ENCODE results near the gene PDE4D.

The PDE4D gene

DNA sequence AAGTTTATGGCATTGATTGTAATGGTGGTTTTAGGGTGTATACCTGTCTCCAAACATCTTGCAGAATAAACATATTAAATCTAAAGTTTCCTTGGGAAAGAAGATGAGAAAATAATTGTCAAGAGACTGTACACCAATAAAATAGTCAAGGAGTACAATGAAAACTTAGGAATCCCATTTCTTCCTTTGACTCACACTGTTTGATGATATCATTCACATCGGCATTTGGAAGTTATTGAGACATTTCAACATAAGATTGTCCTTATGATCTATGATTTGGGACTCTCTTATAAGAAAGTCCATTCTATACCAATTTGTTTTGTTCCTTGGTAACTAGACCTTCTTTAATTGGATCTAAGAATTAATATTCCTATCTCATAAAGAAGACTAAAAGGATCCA is 828.0 kb downstream of the PDE4D start:
- Histone ChIP-seq H3K27me3 (replicated peaks; ENCODE audit: insufficient read depth, low read length) (no peaks in the 10 kb centered on the region), H3K9me3 (replicated peaks; ENCODE audit: insufficient read depth, low read length) (no peaks in the 10 kb centered on the region), H3K4me1 (ENCODE audit: low read length) (no peaks in the 10 kb centered on the region), H3F3A (ENCODE audit: insufficient read depth, low read length) (no peaks in the 10 kb centered on the region), H3K9ac (ENCODE audit: low read length) (no peak overlapping the region), H3K79me2 (ENCODE audit: low read length) (no peaks in the 10 kb centered on the region), H3K27ac (ENCODE audit: low read length) (no peak overlapping the region), H3K9me2 (replicated peaks; ENCODE audit: insufficient read depth, low read length) (no peaks in the 10 kb centered on the region), H3K4me3 (ENCODE audit: low read length) (no peak overlapping the region), H4K20me1 (ENCODE audit: insufficient read depth, low read length) (no peaks in the 10 kb centered on the region), H2AFZ (ENCODE audit: low read length) (no peak overlapping the region), H3K36me3 (replicated peaks; ENCODE audit: insufficient read depth, low read length) (no peaks in the 10 kb centered on the region), H3K4me2 (ENCODE audit: low read depth, low read length) (no peak overlapping the region)
- no peak for TF ChIP-seq EZH2phosphoT487 (IDR thresholded peaks at IDR 0.05; ENCODE audit: low read length)
- no peak for TF ChIP-seq EZH2 (optimal IDR thresholded peaks at IDR 0.05; ENCODE audit: low read depth, low read length)
- TF ChIP-seq, protein P1, sequence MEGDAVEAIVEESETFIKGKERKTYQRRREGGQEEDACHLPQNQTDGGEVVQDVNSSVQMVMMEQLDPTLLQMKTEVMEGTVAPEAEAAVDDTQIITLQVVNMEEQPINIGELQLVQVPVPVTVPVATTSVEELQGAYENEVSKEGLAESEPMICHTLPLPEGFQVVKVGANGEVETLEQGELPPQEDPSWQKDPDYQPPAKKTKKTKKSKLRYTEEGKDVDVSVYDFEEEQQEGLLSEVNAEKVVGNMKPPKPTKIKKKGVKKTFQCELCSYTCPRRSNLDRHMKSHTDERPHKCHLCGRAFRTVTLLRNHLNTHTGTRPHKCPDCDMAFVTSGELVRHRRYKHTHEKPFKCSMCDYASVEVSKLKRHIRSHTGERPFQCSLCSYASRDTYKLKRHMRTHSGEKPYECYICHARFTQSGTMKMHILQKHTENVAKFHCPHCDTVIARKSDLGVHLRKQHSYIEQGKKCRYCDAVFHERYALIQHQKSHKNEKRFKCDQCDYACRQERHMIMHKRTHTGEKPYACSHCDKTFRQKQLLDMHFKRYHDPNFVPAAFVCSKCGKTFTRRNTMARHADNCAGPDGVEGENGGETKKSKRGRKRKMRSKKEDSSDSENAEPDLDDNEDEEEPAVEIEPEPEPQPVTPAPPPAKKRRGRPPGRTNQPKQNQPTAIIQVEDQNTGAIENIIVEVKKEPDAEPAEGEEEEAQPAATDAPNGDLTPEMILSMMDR (IDR thresholded peaks at IDR 0.05; ENCODE audit: low read length) = no peak
- no peak for DNase-seq

DNA sequence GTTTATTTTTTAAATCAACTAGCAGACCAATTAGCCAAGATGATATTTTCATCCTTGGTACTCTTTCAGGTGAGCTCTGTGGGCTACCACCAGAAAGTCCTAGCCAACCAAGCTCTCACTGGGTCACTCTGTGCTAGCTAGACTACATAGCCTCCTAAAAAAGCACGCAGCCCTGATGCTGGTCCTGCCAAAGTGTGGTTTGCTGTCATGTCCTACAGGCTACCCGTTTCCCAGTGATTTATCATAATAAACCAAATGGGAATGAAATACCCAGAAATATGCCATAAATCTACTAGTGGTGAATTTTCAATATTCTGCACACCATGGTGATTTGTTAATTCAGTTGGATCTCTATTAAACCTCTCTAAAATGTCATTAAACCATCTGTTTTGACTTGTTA is 829.2 kb downstream of the PDE4D start:
- no peak overlapping the region for H3K9ac ChIP-seq (ENCODE audit: low read length)
- DNase-seq = no peak
- H3K36me3 ChIP-seq (replicated peaks; ENCODE audit: insufficient read depth, low read length) = no peaks in the 10 kb centered on the region
- no peak overlapping the region for H3K4me3 ChIP-seq (ENCODE audit: low read length)
- H4K20me1 ChIP-seq (ENCODE audit: insufficient read depth, low read length) = no peaks in the 10 kb centered on the region
- no peaks in the 10 kb centered on the region for H3K9me3 ChIP-seq (replicated peaks; ENCODE audit: insufficient read depth, low read length)
- TF ChIP-seq, protein P1 (IDR thresholded peaks at IDR 0.05; ENCODE audit: low read length) = no peak
- TF ChIP-seq EZH2phosphoT487 (IDR thresholded peaks at IDR 0.05; ENCODE audit: low read length) (no peak), EZH2 (optimal IDR thresholded peaks at IDR 0.05; ENCODE audit: low read depth, low read length) (no peak)
- H3K27me3 ChIP-seq (replicated peaks; ENCODE audit: insufficient read depth, low read length) = no peaks in the 10 kb centered on the region
- no peaks in the 10 kb centered on the region for H3F3A ChIP-seq (ENCODE audit: insufficient read depth, low read length)
- H3K79me2 ChIP-seq (ENCODE audit: low read length) = no peaks in the 10 kb centered on the region
- no peak overlapping the region for H3K27ac ChIP-seq (ENCODE audit: low read length)
- H3K9me2 ChIP-seq (replicated peaks; ENCODE audit: insufficient read depth, low read length) = no peaks in the 10 kb centered on the region
- H3K4me2 ChIP-seq (ENCODE audit: low read depth, low read length) = no peak overlapping the region
- H3K4me1 ChIP-seq (ENCODE audit: low read length) = no peaks in the 10 kb centered on the region
- H2AFZ ChIP-seq (ENCODE audit: low read length) = no peak overlapping the region

- H3K27me3 ChIP-seq (replicated peaks; ENCODE audit: insufficient read depth, low read length) = no peaks in the 10 kb centered on the region
- H3K9ac ChIP-seq (ENCODE audit: low read length) = no peak overlapping the region
- no peak overlapping the region for H3K4me3 ChIP-seq (ENCODE audit: low read length)
- H2AFZ ChIP-seq (ENCODE audit: low read length) = no peak overlapping the region
- no peak overlapping the region for H3K27ac ChIP-seq (ENCODE audit: low read length)
- no peaks in the 10 kb centered on the region for H3K79me2 ChIP-seq (ENCODE audit: low read length)
- no peak overlapping the region for H3K4me2 ChIP-seq (ENCODE audit: low read depth, low read length)
- H3K9me3 ChIP-seq (replicated peaks; ENCODE audit: insufficient read depth, low read length) = no peaks in the 10 kb centered on the region
- no peaks in the 10 kb centered on the region for H4K20me1 ChIP-seq (ENCODE audit: insufficient read depth, low read length)
- H3K4me1 ChIP-seq (ENCODE audit: low read length) = no peaks in the 10 kb centered on the region
- no peaks in the 10 kb centered on the region for H3K36me3 ChIP-seq (replicated peaks; ENCODE audit: insufficient read depth, low read length)
- TF ChIP-seq EZH2phosphoT487 (IDR thresholded peaks at IDR 0.05; ENCODE audit: low read length) = no peak
- TF ChIP-seq, protein P1 (IDR thresholded peaks at IDR 0.05; ENCODE audit: low read length) = no peak
- TF ChIP-seq EZH2 (optimal IDR thresholded peaks at IDR 0.05; ENCODE audit: low read depth, low read length) = no peak
- H3K9me2 ChIP-seq (replicated peaks; ENCODE audit: insufficient read depth, low read length) = no peaks in the 10 kb centered on the region
- DNase-seq = no peak
- H3F3A ChIP-seq (ENCODE audit: insufficient read depth, low read length) = no peaks in the 10 kb centered on the region
Observed at GRCh38 chr5:59062986-59063683, 830.4 kb downstream of the PDE4D start.

Data from MM.1S (cell line).